Measurements from ENCODE around the gene TBC1D22A.
A peak's percentile ranks its signal among the peaks of the same experiment; 100 is the strongest.

The TBC1D22A gene

DNA sequence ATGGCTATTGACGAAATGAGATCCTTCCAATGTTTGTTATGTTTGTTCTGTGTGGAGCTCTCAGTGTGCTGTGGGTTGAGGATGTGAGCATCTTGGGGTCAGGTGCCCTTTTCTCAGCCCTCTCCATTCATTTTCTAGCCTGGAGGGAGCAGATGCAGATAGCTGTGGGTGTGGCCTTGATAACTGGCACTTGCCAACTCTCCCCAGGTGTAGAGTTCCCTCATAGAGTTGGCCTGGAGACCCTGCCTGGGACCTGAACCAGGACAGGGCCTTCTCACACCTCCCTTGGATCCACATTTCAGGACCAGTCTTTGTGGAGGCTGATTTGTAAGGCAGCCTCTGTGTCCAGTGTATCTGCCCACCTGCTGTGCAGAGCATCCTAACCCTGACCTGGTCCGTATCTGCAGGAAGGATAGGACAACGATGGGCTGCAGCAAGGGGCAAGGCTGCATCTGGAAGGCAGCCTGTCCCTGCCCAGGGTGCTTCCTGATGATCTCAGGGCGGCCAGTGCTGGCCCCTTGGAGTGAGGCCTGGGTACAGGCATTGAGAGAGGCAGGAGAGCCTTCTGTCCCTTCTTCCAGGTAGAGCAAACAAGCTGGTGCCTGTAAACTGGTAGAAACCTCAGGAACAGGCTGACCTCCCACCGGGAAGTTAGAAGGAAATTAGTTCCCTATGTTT lies 245.9 kb downstream of the TBC1D22A start:
- no peak for DNase-seq

DNA sequence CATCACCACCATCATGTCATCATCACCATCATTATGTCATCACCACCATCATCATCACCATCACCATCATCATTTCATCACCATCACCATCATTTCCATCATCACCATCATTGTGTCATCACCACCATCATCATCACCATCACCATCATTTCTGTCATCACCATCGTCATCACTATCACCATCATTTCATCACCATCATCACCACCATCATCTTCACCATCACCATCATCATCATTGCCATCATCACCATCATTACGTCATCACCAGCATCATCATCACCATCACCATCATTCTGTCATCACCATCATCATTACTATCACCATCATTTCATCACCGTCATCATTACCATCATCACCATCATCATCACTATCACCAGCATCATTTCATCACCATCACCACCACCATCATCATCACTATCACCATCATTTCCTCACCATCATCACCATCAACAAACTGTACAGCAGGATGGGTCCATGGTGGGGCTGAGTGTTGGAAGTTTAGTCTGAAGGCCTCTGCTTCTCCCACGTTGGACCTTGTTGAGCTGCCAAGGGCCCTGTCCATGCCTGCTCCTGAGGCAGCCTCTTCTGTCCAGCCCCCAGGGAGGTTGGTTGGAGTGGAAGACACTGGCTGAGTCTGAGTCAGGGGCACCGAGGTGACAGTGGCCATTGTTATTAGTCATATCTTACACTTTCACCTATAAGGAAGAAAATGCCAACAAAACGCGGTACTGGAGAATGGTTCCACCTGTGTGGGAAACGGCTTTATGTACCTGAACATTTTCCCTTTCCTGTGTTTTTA lies 247.1 kb downstream of the TBC1D22A start:
- DNase-seq: no peak

DNA sequence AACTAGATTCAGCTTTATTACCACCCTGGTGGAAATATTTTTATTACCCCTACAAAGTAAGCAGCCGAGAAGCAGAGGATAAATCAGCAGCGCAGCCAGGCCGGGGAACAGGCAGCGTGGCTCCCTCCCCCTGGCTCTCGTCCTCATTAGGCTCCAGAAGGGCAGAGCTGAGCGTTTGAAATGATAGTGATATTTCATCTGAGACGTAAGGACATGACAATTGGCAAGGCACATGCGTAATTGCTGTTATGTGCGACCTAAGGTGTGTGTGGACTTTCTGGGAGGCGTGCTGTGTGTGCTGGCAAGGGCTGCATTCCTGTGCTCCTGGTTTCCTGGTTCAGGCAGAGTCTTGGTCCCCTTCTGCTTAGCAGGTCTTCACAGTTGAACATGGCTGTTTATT lies 247.8 kb downstream of the TBC1D22A start:
- DNase-seq: no peak

DNA sequence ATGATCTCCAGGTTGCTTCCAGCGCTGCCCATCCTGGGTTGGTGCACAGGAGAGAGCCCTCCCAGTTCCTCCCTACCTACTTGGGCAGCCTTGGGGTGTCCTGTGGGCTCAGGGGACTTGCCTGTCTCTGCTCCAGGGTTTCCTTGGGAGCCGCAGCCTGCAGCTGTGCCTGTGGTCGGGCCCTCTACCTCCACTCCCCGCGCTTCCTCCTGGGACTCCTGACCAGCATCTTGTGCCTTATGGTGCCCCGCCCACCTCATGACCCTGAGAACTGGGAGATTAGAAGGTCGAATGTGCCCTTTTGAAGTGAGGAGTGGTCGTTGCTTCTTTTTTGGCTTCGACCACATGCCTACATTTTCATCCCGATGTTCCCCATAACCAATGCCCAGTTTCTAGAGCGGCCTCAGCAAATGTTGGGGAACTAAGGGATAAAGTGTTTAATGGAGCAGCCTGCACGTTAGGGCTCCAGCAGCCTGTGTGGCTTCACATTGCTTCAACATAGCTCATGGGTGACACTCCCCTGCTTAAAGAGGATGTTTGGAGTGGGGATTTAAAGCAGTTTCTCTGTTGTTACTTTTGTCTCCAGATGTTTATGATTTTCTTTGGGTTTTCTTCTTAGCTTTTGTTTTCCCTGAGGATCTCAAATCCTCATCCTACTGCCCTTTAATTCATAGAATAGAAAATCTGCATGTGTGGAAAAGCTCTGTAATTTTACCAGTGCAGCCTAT lies 248.8 kb downstream of the TBC1D22A start:
- DNase-seq: no peak

DNA sequence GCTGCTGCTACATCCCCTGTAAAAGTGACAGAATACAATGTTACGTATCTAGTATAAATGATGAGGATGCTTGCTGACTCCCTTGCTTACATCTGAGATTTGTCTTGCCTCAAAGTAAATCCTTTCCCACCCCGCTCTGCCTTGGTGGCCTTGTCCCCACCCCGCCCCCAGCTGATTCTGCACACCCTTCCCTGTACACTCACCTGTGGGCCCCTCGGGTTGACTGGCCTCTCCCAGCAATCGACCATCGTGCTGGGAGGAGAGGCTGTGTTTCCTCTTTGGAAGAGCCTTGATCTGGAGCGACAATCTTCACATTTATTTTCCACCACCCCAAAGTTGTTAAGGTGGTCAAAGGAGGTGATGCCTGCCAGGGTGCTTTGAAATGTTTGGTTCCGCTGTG lies 249.4 kb downstream of the TBC1D22A start:
- no peak for DNase-seq

DNA sequence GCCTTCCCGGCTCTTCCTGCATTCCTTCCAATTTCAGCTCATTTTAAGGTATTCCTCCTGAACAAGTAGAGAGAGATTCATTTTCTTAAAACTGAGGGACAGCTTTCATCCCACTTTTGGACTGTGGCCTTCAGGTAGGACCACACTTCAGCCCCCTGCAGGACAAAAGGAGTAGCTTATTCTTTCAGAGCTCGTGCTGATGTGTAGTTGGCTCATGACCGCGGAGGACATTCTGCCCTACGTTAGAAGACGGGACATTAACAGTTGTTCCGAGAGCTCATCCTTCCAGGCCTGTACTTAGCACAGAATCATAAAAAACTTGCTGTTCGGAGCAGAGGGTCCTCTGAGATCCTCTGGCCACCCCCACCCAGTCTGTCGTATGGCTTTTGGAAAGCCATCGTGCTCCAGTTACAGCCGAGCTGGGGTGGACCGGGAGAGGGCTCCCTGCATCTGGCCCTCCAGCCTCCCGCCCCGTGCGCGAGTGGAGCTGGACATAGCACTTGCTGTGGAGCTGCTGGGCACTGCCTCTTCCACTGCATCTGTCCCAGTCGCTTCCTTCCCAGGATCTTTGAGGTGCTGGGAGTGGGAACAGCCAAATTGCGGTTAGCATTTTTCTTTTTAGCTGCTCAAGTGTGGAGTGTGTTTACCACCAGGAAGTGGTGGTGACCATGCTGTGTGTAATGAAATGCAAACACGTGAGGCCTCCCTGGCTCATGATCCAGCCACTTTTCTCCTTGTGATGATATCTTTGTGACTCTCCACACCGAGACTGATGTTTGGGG lies 250.3 kb downstream of the TBC1D22A start:
- DNase-seq: no peak

DNA sequence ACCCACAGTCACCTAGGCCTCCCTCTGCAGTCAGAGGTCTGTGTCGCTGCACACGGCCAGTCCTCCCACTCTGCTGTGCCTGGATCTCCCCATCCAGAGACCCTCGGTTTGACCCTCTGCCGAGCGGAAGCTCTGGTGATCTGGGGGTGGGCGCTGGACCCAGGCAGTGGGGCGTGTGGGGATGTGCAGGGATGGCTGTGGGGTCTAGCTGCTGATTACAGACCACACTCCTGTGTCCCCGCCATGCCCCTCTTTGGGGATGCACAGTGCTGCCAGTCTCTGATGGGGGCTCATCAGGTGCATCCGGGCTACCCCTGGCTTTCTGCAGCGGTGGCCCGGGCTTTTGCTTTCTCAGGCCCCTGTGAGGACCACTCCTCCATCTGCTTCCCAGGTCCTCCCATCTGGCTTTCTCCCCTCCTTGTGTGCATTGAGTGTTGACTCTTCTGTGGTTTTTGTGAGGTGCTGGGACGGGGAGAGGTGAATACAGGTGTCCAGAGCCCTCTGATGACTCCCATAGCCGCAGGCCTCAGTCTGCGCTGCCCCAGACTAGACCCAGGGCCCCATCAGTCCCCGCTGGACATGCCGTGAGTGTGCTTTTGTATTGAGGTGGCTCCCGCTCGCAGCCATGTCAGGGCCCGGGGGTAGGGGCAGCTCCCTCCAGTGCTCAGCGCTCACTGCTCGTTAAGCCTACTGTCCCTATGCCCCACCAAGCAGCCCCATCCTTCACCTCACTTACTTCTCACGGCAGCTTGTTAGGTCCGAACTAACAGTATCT lies 251.6 kb downstream of the TBC1D22A start:
- DNase-seq: no peak

DNA sequence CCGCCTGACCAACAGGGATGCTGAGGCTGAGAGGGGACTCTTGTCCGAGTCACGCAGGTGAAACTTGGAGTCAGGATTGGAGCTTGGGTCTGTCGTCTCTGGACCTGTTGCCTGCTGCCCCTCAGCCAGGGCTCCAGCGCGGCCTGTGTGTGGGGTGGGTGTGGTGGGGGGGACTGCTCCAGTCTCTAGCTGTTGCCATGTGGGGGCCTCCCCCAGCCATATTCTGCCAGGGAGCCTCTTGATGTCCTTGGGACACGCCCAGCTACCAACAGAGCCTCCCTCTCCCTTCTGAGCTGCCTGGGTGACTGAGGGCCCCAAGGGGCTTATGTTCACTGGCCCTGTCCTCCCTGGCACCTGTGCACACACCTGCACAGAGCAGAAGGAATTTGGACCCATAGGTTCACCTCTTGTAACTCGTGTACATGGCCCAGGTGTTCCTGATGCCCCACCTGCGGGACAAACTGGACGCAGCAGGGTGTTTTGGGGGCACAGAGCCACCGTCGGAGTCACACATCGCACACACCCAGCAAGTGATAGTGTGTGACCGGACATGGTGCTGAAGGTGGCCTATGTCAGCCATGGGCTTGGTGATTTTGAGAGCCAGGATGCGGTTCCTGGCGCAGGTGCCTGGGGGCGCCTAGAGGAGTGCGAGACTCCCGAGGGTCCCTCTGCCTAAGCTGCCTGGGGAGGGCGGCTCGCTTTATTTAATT lies 252.3 kb downstream of the TBC1D22A start:
- DNase-seq: no peak

DNA sequence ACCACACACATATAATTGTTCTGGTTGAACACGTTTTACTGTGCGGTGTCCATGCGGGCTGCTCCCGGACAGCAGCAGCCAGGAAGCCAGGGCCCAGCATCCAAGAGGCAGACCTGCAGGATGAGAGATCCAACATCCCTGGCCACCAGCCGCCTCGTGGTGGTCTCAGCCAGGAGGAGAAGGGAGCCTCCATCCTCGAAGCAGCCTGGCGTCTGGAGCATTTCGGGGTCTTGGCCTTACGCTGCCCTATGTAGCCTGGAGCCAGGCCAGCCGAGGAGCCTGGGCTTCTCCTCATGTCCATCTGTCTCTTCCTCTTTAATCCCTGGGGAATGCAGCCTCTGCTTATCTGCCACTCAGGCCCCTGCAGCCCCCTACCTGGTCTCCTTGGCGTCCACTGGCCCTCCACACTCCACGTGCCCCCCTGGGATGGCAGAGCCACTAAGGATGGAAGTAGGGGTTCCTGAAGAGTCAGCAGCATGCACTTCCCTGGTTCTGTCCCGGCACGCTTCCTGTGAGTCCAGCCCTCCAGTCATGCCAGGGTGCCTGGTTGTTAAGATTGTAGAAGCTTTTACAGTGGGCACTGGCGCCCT lies 253.2 kb downstream of the TBC1D22A start:
- no peak for DNase-seq

DNA sequence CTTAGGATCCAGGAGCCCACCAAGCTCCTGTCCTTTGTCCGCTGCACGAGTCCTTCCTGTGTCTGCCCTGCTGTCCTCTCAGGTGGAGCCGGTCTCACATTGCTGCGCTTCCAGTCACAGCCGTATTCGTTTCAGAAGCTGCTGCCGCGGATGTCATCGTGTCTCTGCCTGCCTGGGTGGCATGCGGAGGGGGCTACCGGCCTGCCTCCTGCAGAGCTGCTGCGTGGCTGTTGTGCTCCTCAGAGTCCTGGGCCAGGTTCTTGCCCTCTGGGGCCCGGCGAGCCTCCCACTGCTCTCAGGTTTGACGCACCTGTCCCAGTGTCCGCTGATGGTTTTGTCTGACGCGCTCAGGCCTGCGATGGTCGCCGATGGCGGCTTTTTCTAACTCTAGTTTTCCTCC lies 254.2 kb downstream of the TBC1D22A start:
- DNase-seq: no peak

DNA sequence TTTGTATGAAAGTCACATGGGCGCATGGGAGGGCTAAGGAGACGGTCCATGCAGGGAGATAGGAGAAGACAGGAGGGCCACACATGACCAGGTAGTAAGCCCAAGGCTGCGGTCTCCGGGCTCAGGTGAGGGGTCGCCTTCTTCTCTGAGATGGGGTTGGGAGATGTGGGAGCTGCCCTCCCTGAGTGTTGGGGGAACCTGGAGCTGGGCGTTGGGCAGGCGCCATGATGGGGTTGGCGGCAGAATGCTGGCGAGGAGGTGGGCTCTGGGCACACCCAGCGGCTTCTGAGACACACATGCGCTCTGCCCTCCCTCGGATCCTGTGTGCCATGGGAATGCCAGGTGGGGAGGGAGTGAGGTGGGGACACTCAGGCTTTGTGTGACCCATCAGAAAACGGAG lies 254.8 kb downstream of the TBC1D22A start:
- no peak for DNase-seq

DNA sequence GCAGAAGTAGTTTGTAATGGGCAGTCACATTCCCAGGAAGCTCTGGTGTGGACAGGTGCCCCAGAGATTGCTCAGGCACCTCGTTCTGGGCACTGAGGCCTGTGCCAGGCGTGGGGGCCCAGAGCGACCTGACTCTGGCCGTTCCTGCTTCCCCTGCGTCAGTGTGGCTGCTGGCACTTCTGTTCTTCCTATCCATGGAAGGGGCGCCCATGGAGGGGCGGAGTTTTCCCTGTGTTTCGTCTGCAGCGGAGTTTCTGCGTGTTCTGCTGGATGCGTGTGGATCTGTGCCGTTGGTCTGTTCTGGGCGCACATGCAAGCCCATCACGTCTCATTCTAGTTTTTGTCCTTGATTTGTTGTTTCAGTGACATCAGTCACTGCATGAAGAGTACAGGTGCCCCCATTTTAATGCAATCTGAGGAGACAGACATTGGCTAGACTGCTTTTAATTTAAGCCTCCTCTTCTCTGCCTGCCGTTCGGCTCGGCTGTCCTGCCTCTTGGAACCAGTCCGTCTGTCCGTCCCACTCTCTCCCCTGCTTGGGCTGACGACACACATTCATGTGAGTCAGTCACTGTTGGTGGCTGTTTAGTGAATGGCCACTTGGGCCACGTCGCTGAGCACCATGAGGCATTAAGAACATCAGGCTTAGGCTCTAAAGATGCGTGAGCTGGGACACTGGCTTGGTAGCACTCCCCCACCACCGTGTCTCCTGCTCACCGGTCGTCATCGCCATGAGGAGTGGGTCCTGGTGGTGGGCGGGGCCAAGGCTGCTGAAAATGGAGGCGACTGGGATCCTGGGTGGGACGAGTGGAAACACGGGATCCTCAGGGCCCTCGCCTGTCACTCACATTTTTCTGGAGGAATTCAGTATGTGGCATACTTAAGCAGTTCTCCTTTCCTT lies 255.8 kb downstream of the TBC1D22A start:
- DNase-seq: no peak

DNA sequence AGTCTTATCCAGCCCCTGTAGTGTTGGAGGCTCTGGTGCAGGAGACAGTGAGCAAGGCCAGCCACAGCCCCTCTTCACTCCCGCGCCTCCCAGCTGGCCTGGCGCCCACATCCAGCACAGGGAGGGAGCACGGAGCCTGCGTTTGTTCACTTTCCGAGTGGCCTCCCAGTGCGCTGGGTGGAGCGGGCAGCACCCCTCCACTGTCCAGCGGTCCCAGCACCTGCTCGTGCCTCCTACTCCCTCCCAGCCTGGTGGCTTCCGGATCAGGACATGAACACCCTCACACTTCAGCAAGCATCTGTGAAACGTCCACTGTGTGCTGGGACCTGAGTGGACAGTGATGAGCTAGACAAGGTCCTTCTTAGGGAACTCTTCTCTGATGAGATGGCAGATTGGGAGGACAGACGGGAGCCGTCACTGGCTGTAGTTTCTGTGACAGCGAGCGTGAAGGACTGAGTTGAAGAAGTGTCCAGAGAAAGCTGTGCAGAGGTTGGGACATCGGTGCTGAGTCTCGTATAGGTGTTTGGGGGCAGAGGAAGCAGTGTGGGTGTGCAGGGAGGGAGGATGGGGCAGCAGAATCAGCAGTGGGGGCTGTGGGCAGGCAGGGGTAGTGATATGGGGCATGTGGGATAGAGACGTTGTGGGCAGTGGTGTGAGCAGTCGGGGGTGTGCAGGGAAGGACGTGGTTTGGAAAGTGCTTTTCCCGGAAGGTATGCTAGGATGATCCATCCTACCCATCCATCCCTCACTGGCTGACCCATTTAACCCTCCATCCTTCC lies 256.8 kb downstream of the TBC1D22A start:
- DNase-seq: no peak

DNA sequence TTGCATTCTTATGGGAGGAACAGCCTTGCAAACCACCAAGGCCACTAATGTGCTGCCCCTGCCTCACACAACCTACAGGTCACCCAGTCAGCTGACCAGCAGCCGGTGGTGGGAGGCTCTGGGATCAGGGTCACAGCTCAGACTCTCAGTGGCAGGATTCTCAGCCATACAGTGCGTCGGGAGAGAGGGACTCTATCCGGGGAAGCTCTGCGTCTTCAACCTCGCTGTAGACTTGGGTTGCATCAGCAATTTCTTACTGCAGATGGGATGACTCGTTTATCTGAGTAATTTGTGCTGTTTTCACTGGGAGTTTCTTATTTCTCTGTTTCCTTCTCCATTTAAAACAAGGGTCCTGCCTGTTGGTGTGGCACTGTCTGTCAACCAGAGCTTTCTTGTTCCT lies 257.7 kb downstream of the TBC1D22A start:
- DNase-seq: no peak

DNA sequence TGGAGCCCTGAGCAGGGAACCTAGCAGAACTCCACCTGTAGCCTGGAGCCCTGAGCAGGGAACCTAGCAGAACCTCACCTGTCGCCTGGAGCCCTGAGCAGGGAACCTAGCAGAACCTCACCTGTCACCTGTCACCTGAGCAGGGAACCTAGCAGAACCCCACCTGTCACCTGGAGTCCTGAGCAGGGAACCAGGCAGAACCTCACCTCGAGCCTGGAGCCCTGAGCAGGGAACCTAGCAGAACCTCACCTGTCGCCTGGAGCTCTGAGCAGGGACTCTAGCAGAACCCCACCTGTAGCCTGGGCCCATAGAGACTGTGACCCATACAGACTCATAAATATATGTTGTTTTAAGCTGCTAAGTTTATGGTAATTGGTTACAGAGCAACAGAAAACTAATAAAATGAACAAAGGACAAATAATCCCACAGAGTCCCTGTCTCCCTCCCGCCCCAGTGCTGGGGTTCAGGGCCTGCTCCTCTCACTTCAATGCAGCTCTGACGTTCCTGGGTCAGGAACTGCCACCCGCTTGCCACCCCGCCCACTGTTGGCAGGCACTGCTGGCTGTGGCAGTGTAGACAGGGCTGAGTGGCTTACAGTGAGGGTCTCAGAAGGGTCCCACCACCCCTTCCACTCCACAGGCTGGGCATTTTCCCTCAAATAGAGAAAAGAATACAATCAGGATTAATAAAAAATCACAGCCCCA lies 259.1 kb downstream of the TBC1D22A start:
- DNase-seq: peak in 1 of 51 donors; percentile 10

DNA sequence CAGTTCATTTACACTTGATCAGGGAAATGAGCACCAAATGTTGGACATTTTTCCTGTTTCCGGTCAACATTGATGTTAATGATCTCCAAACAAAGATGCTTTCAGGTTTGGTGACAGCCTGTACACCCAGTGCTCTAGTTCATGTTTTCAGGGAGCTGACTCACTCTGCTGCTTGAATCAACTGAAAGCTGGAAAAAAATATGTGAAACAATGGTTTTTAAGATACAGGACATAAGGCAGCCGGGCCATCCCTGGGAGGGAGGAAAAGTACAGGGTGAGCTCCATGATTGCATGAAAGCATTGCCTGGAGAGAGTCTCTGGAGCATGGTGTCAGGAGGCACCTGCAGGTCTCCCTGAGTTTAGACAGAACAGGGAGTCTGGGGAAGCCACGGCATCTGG lies 259.6 kb downstream of the TBC1D22A start:
- peak in 4 of 51 donors; percentile 7 to 44 (median 22) for DNase-seq

DNA sequence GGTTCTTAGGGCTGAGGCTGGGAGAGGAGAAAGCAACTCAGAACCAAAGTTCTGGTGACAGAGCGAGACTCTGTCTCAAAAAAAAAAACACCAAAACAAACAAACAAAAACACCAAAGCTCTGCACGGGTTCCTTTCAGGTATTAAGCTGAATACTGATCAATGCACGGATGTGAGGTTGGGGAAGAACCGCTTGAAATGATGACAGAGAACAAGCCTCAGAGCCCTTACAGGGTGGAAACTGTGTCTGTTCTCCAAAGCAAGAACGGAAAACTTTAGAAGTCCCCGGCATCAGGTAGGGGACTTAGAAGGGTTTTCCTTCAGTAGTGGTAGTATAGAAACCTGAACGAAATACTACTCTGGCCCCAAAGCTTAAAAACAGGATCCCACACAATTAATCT lies 260.0 kb downstream of the TBC1D22A start:
- DNase-seq: no peak

Measured in hypothalamus (tissue), 51 donors.